ENCODE measurements around the gene IL1RN. TPM values are rescaled to one million over a fixed set of nuclear protein-coding genes. Genes with fewer than 3 reads are reported as not detected.

The IL1RN gene
- total and polyA plus RNA-seq, 2 donors from 2014 or later: 1.3 to 2.1 TPM

GRCh38 chr2:113114224-113114945, 13.0 kb upstream of the IL1RN start:
- FAIRE-seq: no peak
- intact Hi-C loops (cut with DNase I): no loop called here
- DNase-seq: no peak
- Histone ChIP-seq H3K27ac (ENCODE audit: low read depth in 2 of 2, low read length in 2 of 2) (no peak overlapping the region), H3K4me1 (ENCODE audit: control insufficient read depth in 2 of 3, insufficient read depth in 2 of 3, low read depth in 1 of 3, low read length in 3 of 3) (no peaks in the 10 kb centered on the region), H3K27me3 (ENCODE audit: control insufficient read depth, insufficient read depth, low read length) (no peaks in the 10 kb centered on the region), H3K36me3 (ENCODE audit: control insufficient read depth in 2 of 3, insufficient read depth in 3 of 3, low read length in 3 of 3) (no peaks in the 10 kb centered on the region), H3K9ac (ENCODE audit: low read length in 3 of 3) (no peak overlapping the region), H3K9me3 (ENCODE audit: control insufficient read depth in 2 of 3, insufficient read depth in 1 of 3, low read length in 3 of 3) (no peaks in the 10 kb centered on the region), H3K4me3 (ENCODE audit: low read length in 3 of 3) (no peak overlapping the region)
- no peak for TF ChIP-seq CTCF (IDR thresholded peaks at IDR 0.05; ENCODE audit: borderline replicate concordance, extremely low read depth, insufficient read depth)

- H3K27me3 ChIP-seq (ENCODE audit: control insufficient read depth, insufficient read depth, low read length): no peaks in the 10 kb centered on the region
These were observed 12.4 kb upstream of the IL1RN start for GRCh38 chr2:113114996-113115395.

GRCh38 chr2:113116100-113116958, 11.1 kb upstream of the IL1RN start:
- intact Hi-C loops (cut with DNase I): no loop called here
- Histone ChIP-seq H3K27me3 (ENCODE audit: control insufficient read depth, insufficient read depth, low read length) (no peaks in the 10 kb centered on the region), H3K4me3 (ENCODE audit: low read length in 3 of 3) (no peak overlapping the region), H3K27ac (ENCODE audit: low read depth in 2 of 2, low read length in 2 of 2) (no peak overlapping the region), H3K4me1 (ENCODE audit: control insufficient read depth in 2 of 3, insufficient read depth in 2 of 3, low read depth in 1 of 3, low read length in 3 of 3) (no peaks in the 10 kb centered on the region), H3K9me3 (ENCODE audit: control insufficient read depth in 2 of 3, insufficient read depth in 1 of 3, low read length in 3 of 3) (no peaks in the 10 kb centered on the region), H3K36me3 (ENCODE audit: control insufficient read depth in 2 of 3, insufficient read depth in 3 of 3, low read length in 3 of 3) (no peaks in the 10 kb centered on the region), H3K9ac (ENCODE audit: low read length in 3 of 3) (no peak overlapping the region)
- FAIRE-seq (no peak), DNase-seq (no peak)
- TF ChIP-seq CTCF (IDR thresholded peaks at IDR 0.05; ENCODE audit: borderline replicate concordance, extremely low read depth, insufficient read depth): no peak

More at GRCh38 chr2:113114996-113115395, 12.4 kb upstream of the IL1RN start:
- no peak for TF ChIP-seq CTCF (IDR thresholded peaks at IDR 0.05; ENCODE audit: borderline replicate concordance, extremely low read depth, insufficient read depth)
- FAIRE-seq (no peak), DNase-seq (no peak)
- Histone ChIP-seq H3K9me3 (ENCODE audit: control insufficient read depth in 2 of 3, insufficient read depth in 1 of 3, low read length in 3 of 3) (no peaks in the 10 kb centered on the region), H3K9ac (ENCODE audit: low read length in 3 of 3) (no peak overlapping the region), H3K4me3 (ENCODE audit: low read length in 3 of 3) (no peak overlapping the region), H3K4me1 (ENCODE audit: control insufficient read depth in 2 of 3, insufficient read depth in 2 of 3, low read depth in 1 of 3, low read length in 3 of 3) (no peaks in the 10 kb centered on the region), H3K36me3 (ENCODE audit: control insufficient read depth in 2 of 3, insufficient read depth in 3 of 3, low read length in 3 of 3) (no peaks in the 10 kb centered on the region), H3K27ac (ENCODE audit: low read depth in 2 of 2, low read length in 2 of 2) (no peak overlapping the region)
- intact Hi-C loops (cut with DNase I): no loop called here

Measured in kidney (tissue), 14 donors.